ENCODE measurements around the gene WASF1.

The WASF1 gene

DNA sequence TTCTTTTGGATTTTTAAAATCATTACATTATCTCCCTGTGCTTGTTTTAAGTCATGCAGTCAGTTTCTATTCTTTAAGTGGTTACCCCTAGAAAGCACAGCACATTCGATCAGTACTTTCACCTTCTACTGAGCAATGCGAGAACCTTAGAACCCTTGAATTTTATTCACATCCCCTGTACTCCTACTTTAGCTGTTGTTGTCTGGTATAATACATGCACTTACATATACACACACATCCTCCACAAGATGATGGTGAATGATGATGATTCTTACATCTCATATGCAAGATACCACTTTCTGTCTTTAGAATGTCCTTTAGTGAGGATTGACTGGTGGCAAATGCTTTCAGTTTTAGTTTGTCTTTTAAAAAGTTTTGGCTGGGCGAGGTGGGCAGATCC is 6.4 kb upstream of the WASF1 start:
- no peak overlapping the region for H3K27ac ChIP-seq (ENCODE audit: low read depth, low read length)
- no peaks in the 10 kb centered on the region for H3F3A ChIP-seq (ENCODE audit: control insufficient read depth, insufficient read depth)
- H3K4me3 ChIP-seq (ENCODE audit: low read length), result no peak overlapping the region
- H3K9me2 ChIP-seq (replicated peaks; ENCODE audit: control insufficient read depth, low read length), result no peaks in the 10 kb centered on the region
- peaks cover 49% of the 10 kb centered on the region for H3K36me3 ChIP-seq (ENCODE audit: control insufficient read depth, low read length)
- no peak overlapping the region for H3K4me2 ChIP-seq (ENCODE audit: low read length)
- H3K4me1 ChIP-seq (ENCODE audit: control insufficient read depth, low read length), result peaks cover 53% of the 10 kb centered on the region
- H3K27me3 ChIP-seq (ENCODE audit: control insufficient read depth, low read length), result no peaks in the 10 kb centered on the region
- TF ChIP-seq EZH2phosphoT487 (IDR thresholded peaks at IDR 0.05; ENCODE audit: borderline replicate concordance, low read length), result no peak
- TF ChIP-seq, protein P1, sequence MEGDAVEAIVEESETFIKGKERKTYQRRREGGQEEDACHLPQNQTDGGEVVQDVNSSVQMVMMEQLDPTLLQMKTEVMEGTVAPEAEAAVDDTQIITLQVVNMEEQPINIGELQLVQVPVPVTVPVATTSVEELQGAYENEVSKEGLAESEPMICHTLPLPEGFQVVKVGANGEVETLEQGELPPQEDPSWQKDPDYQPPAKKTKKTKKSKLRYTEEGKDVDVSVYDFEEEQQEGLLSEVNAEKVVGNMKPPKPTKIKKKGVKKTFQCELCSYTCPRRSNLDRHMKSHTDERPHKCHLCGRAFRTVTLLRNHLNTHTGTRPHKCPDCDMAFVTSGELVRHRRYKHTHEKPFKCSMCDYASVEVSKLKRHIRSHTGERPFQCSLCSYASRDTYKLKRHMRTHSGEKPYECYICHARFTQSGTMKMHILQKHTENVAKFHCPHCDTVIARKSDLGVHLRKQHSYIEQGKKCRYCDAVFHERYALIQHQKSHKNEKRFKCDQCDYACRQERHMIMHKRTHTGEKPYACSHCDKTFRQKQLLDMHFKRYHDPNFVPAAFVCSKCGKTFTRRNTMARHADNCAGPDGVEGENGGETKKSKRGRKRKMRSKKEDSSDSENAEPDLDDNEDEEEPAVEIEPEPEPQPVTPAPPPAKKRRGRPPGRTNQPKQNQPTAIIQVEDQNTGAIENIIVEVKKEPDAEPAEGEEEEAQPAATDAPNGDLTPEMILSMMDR (IDR thresholded peaks at IDR 0.05; ENCODE audit: low read depth, low read length, poor library complexity, severe bottlenecking), result no peak
- peaks cover 100% of the 10 kb centered on the region for H3K79me2 ChIP-seq (ENCODE audit: control insufficient read depth, low read length)
- no peaks in the 10 kb centered on the region for H3K9me3 ChIP-seq (ENCODE audit: control insufficient read depth, insufficient read depth, low read length)
- H4K20me1 ChIP-seq (ENCODE audit: control insufficient read depth, insufficient read depth, low read depth, low read length), result peaks cover 35% of the 10 kb centered on the region; the same call in 1 of the 2 replicates

DNA sequence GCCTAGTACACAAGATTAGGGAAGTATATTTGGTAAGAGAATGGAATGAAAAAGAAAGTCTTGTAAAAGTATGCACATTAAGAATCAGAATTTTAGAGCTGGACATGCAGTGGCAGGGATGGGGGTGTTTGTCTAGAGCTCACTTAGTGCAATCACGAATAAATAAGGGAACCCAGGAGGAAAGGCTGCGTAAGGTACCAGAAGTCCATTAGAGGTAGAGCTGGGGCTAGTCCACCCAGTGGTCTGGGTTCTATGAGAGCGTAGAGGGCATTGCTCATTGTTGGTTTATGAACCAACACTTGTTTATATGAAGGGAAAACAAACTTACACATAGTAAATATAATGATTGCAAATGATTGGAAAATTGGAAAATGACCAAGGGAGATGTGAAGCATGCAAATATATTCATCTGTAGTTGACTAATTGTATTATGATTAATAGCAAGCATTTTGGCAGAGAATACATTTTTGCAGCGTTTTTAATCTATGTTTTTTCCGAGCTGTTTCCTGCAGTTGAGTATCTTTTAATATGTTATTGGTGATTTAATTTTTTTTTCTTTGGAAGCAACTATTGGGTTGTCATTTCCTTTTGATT is 3.9 kb upstream of the WASF1 start:
- Histone ChIP-seq H3K36me3 (ENCODE audit: control insufficient read depth, low read length) (peaks cover 60% of the 10 kb centered on the region), H3K4me1 (ENCODE audit: control insufficient read depth, low read length) (peaks cover 43% of the 10 kb centered on the region), H3K9me3 (ENCODE audit: control insufficient read depth, insufficient read depth, low read length) (no peaks in the 10 kb centered on the region), H3K27ac (ENCODE audit: low read depth, low read length) (no peak overlapping the region), H3K4me3 (ENCODE audit: low read length) (peak overlapping the region; percentile 94), H3K4me2 (ENCODE audit: low read length) (peak overlapping the region; percentile 94), H3K27me3 (ENCODE audit: control insufficient read depth, low read length) (no peaks in the 10 kb centered on the region), H3K9me2 (replicated peaks; ENCODE audit: control insufficient read depth, low read length) (no peaks in the 10 kb centered on the region), H3F3A (ENCODE audit: control insufficient read depth, insufficient read depth) (no peaks in the 10 kb centered on the region), H4K20me1 (ENCODE audit: control insufficient read depth, insufficient read depth, low read depth, low read length) (peaks cover 37% of the 10 kb centered on the region), H3K79me2 (ENCODE audit: control insufficient read depth, low read length) (peaks cover 92% of the 10 kb centered on the region)
- TF ChIP-seq EZH2phosphoT487 (IDR thresholded peaks at IDR 0.05; ENCODE audit: borderline replicate concordance, low read length), result no peak
- TF ChIP-seq, protein P1 (IDR thresholded peaks at IDR 0.05; ENCODE audit: low read depth, low read length, poor library complexity, severe bottlenecking), result no peak

DNA sequence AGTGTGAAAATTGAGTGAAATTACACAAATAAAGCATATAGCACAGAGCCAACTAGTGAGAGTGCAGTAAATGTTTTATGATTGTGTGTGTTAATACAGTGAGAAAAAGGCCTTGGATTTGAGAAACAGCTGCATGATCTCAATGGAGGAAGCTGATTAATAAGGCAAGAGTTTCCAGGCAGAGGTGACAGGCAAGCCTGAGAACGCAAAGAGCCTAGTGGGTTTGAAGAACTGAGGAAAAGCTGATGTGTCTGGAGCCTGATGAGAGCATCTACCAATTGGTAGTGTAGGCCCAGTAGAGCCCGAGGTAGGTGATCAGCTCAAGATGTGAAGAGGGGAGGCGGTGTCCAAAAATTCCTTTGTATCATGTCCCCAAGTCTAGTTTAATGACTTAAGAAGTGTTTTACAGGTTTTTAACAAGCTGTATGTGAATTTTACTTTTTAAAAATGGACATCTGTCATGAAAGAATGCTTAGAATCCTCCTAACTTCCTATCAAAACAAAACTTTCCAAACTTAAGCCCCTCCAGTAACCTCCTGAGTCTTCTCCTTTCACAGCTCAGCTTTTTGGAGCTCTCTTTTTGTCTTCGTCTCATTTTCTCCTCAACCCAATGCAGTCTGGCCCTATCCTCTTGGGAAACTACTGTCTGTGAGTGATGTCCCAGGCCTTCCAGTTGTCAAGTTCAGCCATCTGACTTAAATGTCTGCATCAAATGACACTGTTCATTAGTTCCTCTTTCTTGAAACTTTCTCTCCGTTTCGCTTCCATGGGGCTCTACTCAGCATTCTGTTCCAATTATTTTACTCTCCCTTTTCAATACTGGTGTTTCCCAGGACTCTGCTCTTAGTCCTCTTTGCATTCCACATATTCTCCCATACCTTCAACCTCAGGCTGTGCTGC is 1.9 kb upstream of the WASF1 start:
- peaks cover 51% of the 10 kb centered on the region for H3K4me1 ChIP-seq (ENCODE audit: control insufficient read depth, low read length)
- no peaks in the 10 kb centered on the region for H3K9me3 ChIP-seq (ENCODE audit: control insufficient read depth, insufficient read depth, low read length)
- no peaks in the 10 kb centered on the region for H3F3A ChIP-seq (ENCODE audit: control insufficient read depth, insufficient read depth)
- peak overlapping the region; percentile 81 for H3K27ac ChIP-seq (ENCODE audit: low read depth, low read length)
- no peaks in the 10 kb centered on the region for H3K27me3 ChIP-seq (ENCODE audit: control insufficient read depth, low read length)
- H4K20me1 ChIP-seq (ENCODE audit: control insufficient read depth, insufficient read depth, low read depth, low read length), result peaks cover 41% of the 10 kb centered on the region
- H3K79me2 ChIP-seq (ENCODE audit: control insufficient read depth, low read length), result peaks cover 92% of the 10 kb centered on the region
- TF ChIP-seq, protein P1 (IDR thresholded peaks at IDR 0.05; ENCODE audit: low read depth, low read length, poor library complexity, severe bottlenecking), result no peak
- no peak for TF ChIP-seq EZH2phosphoT487 (IDR thresholded peaks at IDR 0.05; ENCODE audit: borderline replicate concordance, low read length)
- H3K36me3 ChIP-seq (ENCODE audit: control insufficient read depth, low read length), result peaks cover 58% of the 10 kb centered on the region
- peak overlapping the region; percentile 94 for H3K4me2 ChIP-seq (ENCODE audit: low read length)
- peak overlapping the region; percentile 94 for H3K4me3 ChIP-seq (ENCODE audit: low read length)
- no peaks in the 10 kb centered on the region for H3K9me2 ChIP-seq (replicated peaks; ENCODE audit: control insufficient read depth, low read length)
